Heart left ventricle (tissue), 13 donors: ENCODE results near the gene FOXC1.

Experiments
- POLR2A ChIP-seq, 2 donors: fragments of 450-650 bp; IDR thresholded peaks; one replicate each; pipeline ENCODE4 v1.6.1; 2017; ENCODE audit warnings: antibody characterized with exemption in 2 of 2, mild to moderate bottlenecking in 2 of 2, moderate library complexity in 2 of 2
- TF ChIP-seq, protein P1 (sequence below), 12 donors: fragments of 200-600 bp; sonication (generic) in 4 of 12; IDR thresholded peaks; one replicate each; pipeline versions ENCODE4 v1.5.0 to v1.8.0; 2018 to 2022; ENCODE audit warnings: antibody characterized with exemption in 12 of 12, mild to moderate bottlenecking in 5 of 12
- donor health status: ischemic (EF 13 %, LVEDD 7.1; RV severe dilation, severe dysfunction).
- donor health status: DM: no; HTN: yes; CAD: no.
- donor health status: DM: no; HTN: no; CAD: no.
- donor health status: ischemic (EF 25% LVEDD 6.9; RV normal size, moderate dysfunction).
- donor health status: ischemic (EF 25% LVEDD 5.7; RV mildly dilated, moderate dysfunction).
- donor health status: ischemic (EF 35%, LVEDD 5.7; RV mildly dilated, moderate dysfunction).
- donor health status: nonischemic (EF 11% LVEDD 7.7; RV severe dilation, severe dysfunction).
- donor health status: DM: yes; HTN: yes; CAD: no.
- donor health status: PGD.
- donor health status: ischemic (EF 29% LVEDD 5.4; RV normal size, mild dysfunction).
- donor health status: nonischemic (EF 23%, LVEDD 6.1; RV moderate dilation, normal function).

DNA sequence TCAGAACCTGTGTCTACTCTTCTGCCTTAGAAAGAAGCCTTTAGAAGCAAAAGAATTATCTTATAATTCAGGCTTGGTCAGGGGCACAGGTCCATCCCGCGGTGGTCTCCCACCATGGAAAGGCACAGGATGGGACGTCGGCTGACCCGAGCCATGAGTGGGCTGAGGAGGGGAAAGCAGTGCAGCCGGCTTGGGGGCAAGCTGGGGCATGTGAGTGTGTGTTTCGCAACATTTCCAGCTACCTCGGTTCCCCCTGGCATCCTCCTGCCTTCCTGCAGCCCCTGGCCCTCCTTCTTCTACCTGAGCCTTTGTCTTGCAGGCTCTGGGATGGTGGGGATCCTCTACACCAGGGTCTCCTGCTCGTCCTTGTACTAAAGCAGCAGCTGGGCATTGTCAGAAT is 29.1 kb upstream of the FOXC1 start:
- TF ChIP-seq, protein P1, sequence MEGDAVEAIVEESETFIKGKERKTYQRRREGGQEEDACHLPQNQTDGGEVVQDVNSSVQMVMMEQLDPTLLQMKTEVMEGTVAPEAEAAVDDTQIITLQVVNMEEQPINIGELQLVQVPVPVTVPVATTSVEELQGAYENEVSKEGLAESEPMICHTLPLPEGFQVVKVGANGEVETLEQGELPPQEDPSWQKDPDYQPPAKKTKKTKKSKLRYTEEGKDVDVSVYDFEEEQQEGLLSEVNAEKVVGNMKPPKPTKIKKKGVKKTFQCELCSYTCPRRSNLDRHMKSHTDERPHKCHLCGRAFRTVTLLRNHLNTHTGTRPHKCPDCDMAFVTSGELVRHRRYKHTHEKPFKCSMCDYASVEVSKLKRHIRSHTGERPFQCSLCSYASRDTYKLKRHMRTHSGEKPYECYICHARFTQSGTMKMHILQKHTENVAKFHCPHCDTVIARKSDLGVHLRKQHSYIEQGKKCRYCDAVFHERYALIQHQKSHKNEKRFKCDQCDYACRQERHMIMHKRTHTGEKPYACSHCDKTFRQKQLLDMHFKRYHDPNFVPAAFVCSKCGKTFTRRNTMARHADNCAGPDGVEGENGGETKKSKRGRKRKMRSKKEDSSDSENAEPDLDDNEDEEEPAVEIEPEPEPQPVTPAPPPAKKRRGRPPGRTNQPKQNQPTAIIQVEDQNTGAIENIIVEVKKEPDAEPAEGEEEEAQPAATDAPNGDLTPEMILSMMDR (IDR thresholded peaks at IDR 0.05): no peak
- no peak for TF ChIP-seq POLR2A (IDR thresholded peaks at IDR 0.05)
